Transverse colon (tissue), 4 donors: ENCODE measurements around the gene CEACAM18. TPM values are rescaled to one million over a fixed set of nuclear protein-coding genes. Genes with fewer than 3 reads are reported as not detected.
A peak's percentile ranks its signal among the peaks of the same experiment; 100 is the strongest.

Experiments
- DNase-seq: peaks from one replicate; pipeline ENCODE4 v3.0.0-alpha.2; 2019
- H3K27ac ChIP-seq, 4 donors: fragments of 200-600 bp; sonication (generic); 2 replicates each; pipeline ENCODE4 v1.5.1; 2016 to 2018; ENCODE audit warnings: inconsistent platforms in 4 of 4
- H3K27me3 ChIP-seq: fragments of 200-600 bp; sonication (generic); 2 replicates; pipeline ENCODE4 v1.5.1; 2017; ENCODE audit warnings: inconsistent platforms
- H3K36me3 ChIP-seq, 4 donors: fragments of 200-600 bp; sonication (generic); 2 replicates each; pipeline ENCODE4 v1.5.1; 2017 to 2019; ENCODE audit warnings: inconsistent platforms in 4 of 4
- H3K4me1 ChIP-seq, 4 donors: fragments of 200-600 bp; sonication (generic); 2 replicates each; pipeline ENCODE4 v1.5.1; 2017 to 2020; ENCODE audit warnings: inconsistent platforms in 4 of 4
- H3K4me3 ChIP-seq, 4 donors: fragments of 200-600 bp; sonication (generic); 1 replicate in 1 of 4; 2 replicates in 3 of 4; pipeline versions ENCODE4 v1.5.1 to v1.6.1; 2017 to 2019; ENCODE audit warnings: inconsistent platforms in 4 of 4
- H3K9me3 ChIP-seq, 2 donors: fragments of 200-600 bp; sonication (generic); 2 replicates each; pipeline ENCODE4 v1.5.1; 2017 to 2019; ENCODE audit warnings: inconsistent platforms in 2 of 2
- EP300 ChIP-seq: sonication (generic); formaldehyde crosslinking; IDR thresholded peaks from one replicate; pipeline ENCODE4 v1.6.1; 2017; ENCODE audit warnings: antibody characterized with exemption, low read depth
- POLR2A ChIP-seq: fragments of 450-650 bp; IDR thresholded peaks from one replicate; pipeline ENCODE4 v1.6.1; 2016; ENCODE audit warnings: antibody characterized with exemption, mild to moderate bottlenecking, moderate library complexity
- POLR2AphosphoS5 ChIP-seq, 3 donors: sonication (generic); formaldehyde crosslinking; IDR thresholded peaks; one replicate each; pipeline ENCODE4 v1.6.1; 2016; ENCODE audit warnings: antibody characterized with exemption in 3 of 3
- WGBS, 2 donors: methylation state at CpG; one replicate each; pipeline ENCODE4 v1.1.5; 2018; ENCODE audit warnings: low coverage in 1 of 2; 5-methylcytosine and 5-hydroxymethylcytosine counted together
- in situ Hi-C, 4 donors: fragments of 200-750 bp; cut with MboI; loops; one replicate each; pipeline versions ENCODE4 v1.15.0 to v1.15.1; 2017; ENCODE audit warnings: low sequenced_read_pairs in 3 of 4, low pct_ligation_motif_present in 1 of 4, low pct_unique_long_range_greater_than_20kb in 1 of 4
- intact Hi-C: fragments of 100-400 bp; cut with DNase I; formaldehyde crosslinking; loops from one replicate; pipeline ENCODE4 v1.15.1; 2023; ENCODE audit warnings: low total_unique reads
- total RNA-seq, 4 donors: library from RNA; depleted of rRNA; stranded (reverse); fragments of >200 nt; gene quantifications; one replicate each; pipeline ENCODE4 v1.1.0, GENCODE V29; 2016
- TF ChIP-seq, protein P1 (sequence below), 5 experiments: fragments of 200-600 bp in 3 of 5; fragments of 450-650 bp in 2 of 5; sonication (generic) in 3 of 5; IDR thresholded peaks; 1 replicate in 2 of 5; 2 replicates in 3 of 5; pipeline ENCODE4 v1.5.1; 2016 to 2017; ENCODE audit warnings: antibody characterized with exemption in 5 of 5, inconsistent platforms in 3 of 5, mild to moderate bottlenecking in 2 of 5, moderate library complexity in 1 of 5

CEACAM18 gene
- total RNA-seq, 4 donors from 2014 or later: not detected

GRCh38 chr19:51471527-51471926 lies 6.8 kb upstream of the CEACAM18 start:
- H3K9me3 ChIP-seq: no peaks in the 10 kb centered on the region
- TF ChIP-seq, protein P1, sequence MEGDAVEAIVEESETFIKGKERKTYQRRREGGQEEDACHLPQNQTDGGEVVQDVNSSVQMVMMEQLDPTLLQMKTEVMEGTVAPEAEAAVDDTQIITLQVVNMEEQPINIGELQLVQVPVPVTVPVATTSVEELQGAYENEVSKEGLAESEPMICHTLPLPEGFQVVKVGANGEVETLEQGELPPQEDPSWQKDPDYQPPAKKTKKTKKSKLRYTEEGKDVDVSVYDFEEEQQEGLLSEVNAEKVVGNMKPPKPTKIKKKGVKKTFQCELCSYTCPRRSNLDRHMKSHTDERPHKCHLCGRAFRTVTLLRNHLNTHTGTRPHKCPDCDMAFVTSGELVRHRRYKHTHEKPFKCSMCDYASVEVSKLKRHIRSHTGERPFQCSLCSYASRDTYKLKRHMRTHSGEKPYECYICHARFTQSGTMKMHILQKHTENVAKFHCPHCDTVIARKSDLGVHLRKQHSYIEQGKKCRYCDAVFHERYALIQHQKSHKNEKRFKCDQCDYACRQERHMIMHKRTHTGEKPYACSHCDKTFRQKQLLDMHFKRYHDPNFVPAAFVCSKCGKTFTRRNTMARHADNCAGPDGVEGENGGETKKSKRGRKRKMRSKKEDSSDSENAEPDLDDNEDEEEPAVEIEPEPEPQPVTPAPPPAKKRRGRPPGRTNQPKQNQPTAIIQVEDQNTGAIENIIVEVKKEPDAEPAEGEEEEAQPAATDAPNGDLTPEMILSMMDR (IDR thresholded peaks at IDR 0.05): no peak
- TF ChIP-seq POLR2AphosphoS5 (IDR thresholded peaks at IDR 0.05): no peak
- no peak for TF ChIP-seq EP300
- no peak for TF ChIP-seq POLR2A
- intact Hi-C loops: loop anchor here (10.0 kb wide), 2 partner anchors 183 to 303 kb away; no protein-coding TSS in a partner anchor
- H3K27me3 ChIP-seq: peaks cover 6% of the 10 kb centered on the region
- no peak for DNase-seq
- no peaks in the 10 kb centered on the region for H3K36me3 ChIP-seq
- WGBS, 2 donors: 65 to 66% methylated on average over 1 of the region's 1 CpG
- no peak overlapping the region for H3K4me3 ChIP-seq
- in situ Hi-C loops: loop anchor here (5.0 to 25.0 kb wide), 4 partner anchors 183 to 316 kb away; partner anchors contain the start of gene FPR3 (in 1 of the 4)
- H3K27ac ChIP-seq: no peak overlapping the region
- H3K4me1 ChIP-seq: no peaks in the 10 kb centered on the region

- Histone ChIP-seq H3K4me3 (no peak overlapping the region), H3K27me3 (peaks cover 6% of the 10 kb centered on the region), H3K27ac (no peak overlapping the region), H3K9me3 (no peaks in the 10 kb centered on the region), H3K4me1 (no peaks in the 10 kb centered on the region), H3K36me3 (no peaks in the 10 kb centered on the region)
- TF ChIP-seq POLR2A (no peak), EP300 (no peak), POLR2AphosphoS5 (IDR thresholded peaks at IDR 0.05) (no peak)
- TF ChIP-seq, protein P1 (IDR thresholded peaks at IDR 0.05): no peak
- in situ Hi-C loops (loop anchor here (5.0 to 25.0 kb wide), 4 partner anchors 182 to 315 kb away; partner anchors contain the start of gene FPR3 (in 1 of the 4)), intact Hi-C loops (loop anchor here (10.0 kb wide), 2 partner anchors 182 to 302 kb away; no protein-coding TSS in a partner anchor)
- DNase-seq: no peak
- WGBS, 2 donors: 4 to 22% methylated on average over 4 of the region's 4 CpGs
Observed at GRCh38 chr19:51472607-51473006, 5.7 kb upstream of the CEACAM18 start.

DNA sequence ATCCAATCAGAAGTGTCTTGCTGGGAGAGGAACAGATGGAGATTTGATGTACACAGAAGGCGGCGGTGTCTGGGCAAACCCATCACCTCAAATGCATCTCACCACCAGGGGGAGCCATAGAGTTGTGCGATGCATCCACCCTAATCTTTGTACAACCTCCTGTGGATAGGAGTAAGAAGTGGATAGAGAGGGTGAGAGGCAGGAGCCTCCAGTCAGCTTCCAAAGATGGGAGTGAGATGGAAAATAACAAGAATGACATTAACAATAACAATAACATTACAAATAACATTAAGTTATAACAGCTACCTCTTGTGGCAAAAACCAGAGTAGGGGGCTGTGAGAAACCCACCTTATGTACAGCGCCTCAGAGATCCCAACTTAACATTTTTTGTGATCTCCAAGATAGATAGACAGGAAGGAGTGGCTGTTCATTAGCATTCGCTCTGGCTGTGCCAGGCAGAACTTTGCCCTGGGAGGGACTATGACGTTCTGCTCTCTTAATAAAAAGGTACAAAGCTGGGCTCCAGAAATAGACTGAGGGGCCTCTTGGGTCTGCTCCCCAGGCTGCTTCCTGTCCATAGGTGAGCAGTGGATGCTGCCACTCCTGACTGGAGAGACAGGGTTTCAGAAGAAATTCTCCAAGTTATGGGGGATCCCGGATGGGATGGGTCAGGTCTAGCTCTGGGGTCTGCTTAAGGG lies 5.2 kb upstream of the CEACAM18 start:
- WGBS, 2 donors: 28 to 70% methylated on average over 1 to 7 of the region's 7 CpGs
- DNase-seq: peak; percentile 78
- Histone ChIP-seq H3K4me1 (peaks cover 0 to under 1% (median 0%) of the 10 kb centered on the region in 4 donors), H3K4me3 (no peak overlapping the region), H3K9me3 (no peaks in the 10 kb centered on the region), H3K27me3 (peaks cover 6% of the 10 kb centered on the region), H3K27ac (no peak overlapping the region), H3K36me3 (no peaks in the 10 kb centered on the region)
- no peak for TF ChIP-seq POLR2A
- TF ChIP-seq, protein P1 (IDR thresholded peaks at IDR 0.05): peak; percentile 67 to 87 (median 84)
- intact Hi-C loops (loop anchor here (10.0 kb wide), 2 partner anchors 182 to 302 kb away; no protein-coding TSS in a partner anchor), in situ Hi-C loops (loop anchor here (5.0 to 25.0 kb wide), 4 partner anchors 182 to 314 kb away; partner anchors contain the start of gene FPR3 (in 1 of the 4))

DNA sequence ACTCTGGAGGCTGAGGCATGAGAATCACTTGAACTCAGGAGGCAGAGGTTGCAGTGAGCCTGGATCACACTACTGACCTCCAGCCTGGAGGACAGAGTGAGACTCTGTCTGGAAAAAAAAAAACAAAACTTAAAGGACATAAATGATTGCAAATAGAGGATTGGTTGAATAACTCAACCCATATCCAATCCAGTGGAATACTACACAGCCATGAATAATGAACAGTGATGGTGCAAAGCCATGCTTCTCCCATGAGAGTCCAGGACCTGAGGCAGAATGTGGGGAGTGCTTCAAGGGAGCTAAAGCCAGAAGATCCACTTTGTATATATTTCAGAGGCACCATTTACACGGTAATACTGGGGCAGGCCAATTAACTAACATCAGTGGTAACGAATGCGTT lies 2.2 kb upstream of the CEACAM18 start:
- Histone ChIP-seq H3K4me1 (peaks cover 0 to 5% (median 0%) of the 10 kb centered on the region in 4 donors), H3K9me3 (no peaks in the 10 kb centered on the region), H3K27ac (no peak overlapping the region), H3K27me3 (peaks cover 17% of the 10 kb centered on the region), H3K36me3 (no peaks in the 10 kb centered on the region), H3K4me3 (no peak overlapping the region)
- intact Hi-C loops (loop anchor here (10.0 kb wide), 2 partner anchors 179 to 299 kb away; no protein-coding TSS in a partner anchor), in situ Hi-C loops (loop anchor here in 2 of 4 donors (10.0 to 25.0 kb wide), 2 partner anchors 179 to 186 kb away; no protein-coding TSS in a partner anchor)
- WGBS, 2 donors: 80 to 89% methylated on average over 1 to 3 of the region's 3 CpGs
- DNase-seq: no peak
- TF ChIP-seq, protein P1 (IDR thresholded peaks at IDR 0.05): no peak
